ENCODE data around the gene RAB3IL1.

The RAB3IL1 gene

GRCh38 chr11:61890529-61891330, 26.6 kb downstream of the RAB3IL1 start:
- Histone ChIP-seq H3K4me3 (ENCODE audit: low read depth, low read length) (peak overlapping the region; percentile 70), H3K36me3 (replicated peaks) (no peaks in the 10 kb centered on the region), H3K27me3 (replicated peaks) (no peaks in the 10 kb centered on the region), H3K27ac (no peak overlapping the region)
- in situ Hi-C loops (cut with HindIII; ENCODE audit: low pct_ligation_motif_present, low sequenced_read_pairs): no loop called here
- DNase-seq: peak; percentile 57
- TF ChIP-seq CTCF (IDR thresholded peaks at IDR 0.05; ENCODE audit: low read depth, low read length, missing control alignments): peak; percentile 10

- Histone ChIP-seq H3K36me3 (replicated peaks) (no peaks in the 10 kb centered on the region), H3K4me3 (ENCODE audit: low read depth, low read length) (no peak overlapping the region), H3K27me3 (replicated peaks) (no peaks in the 10 kb centered on the region), H3K27ac (no peak overlapping the region)
- DNase-seq: no peak
- in situ Hi-C loops (cut with HindIII; ENCODE audit: low pct_ligation_motif_present, low sequenced_read_pairs): no loop called here
- no peak for TF ChIP-seq CTCF (IDR thresholded peaks at IDR 0.05; ENCODE audit: low read depth, low read length, missing control alignments)
These were observed 27.5 kb downstream of the RAB3IL1 start for GRCh38 chr11:61889831-61890230.

GRCh38 chr11:61888590-61888989, 28.8 kb downstream of the RAB3IL1 start:
- DNase-seq: no peak
- in situ Hi-C loops (cut with HindIII; ENCODE audit: low pct_ligation_motif_present, low sequenced_read_pairs): no loop called here
- no peak for TF ChIP-seq CTCF (IDR thresholded peaks at IDR 0.05; ENCODE audit: low read depth, low read length, missing control alignments)
- H3K27ac ChIP-seq: no peak overlapping the region
- no peaks in the 10 kb centered on the region for H3K36me3 ChIP-seq (replicated peaks)
- no peaks in the 10 kb centered on the region for H3K27me3 ChIP-seq (replicated peaks)
- H3K4me3 ChIP-seq (ENCODE audit: low read depth, low read length): no peak overlapping the region

- DNase-seq: peak; percentile 86
- Histone ChIP-seq H3K27ac (no peak overlapping the region), H3K4me3 (ENCODE audit: low read depth, low read length) (no peak overlapping the region), H3K27me3 (replicated peaks) (no peaks in the 10 kb centered on the region), H3K36me3 (replicated peaks) (no peaks in the 10 kb centered on the region)
- in situ Hi-C loops (cut with HindIII; ENCODE audit: low pct_ligation_motif_present, low sequenced_read_pairs): no loop called here
- TF ChIP-seq CTCF (IDR thresholded peaks at IDR 0.05; ENCODE audit: low read depth, low read length, missing control alignments): no peak
These were observed 29.4 kb downstream of the RAB3IL1 start for GRCh38 chr11:61887839-61888494.

- H3K27ac ChIP-seq: no peak overlapping the region
- no peaks in the 10 kb centered on the region for H3K36me3 ChIP-seq (replicated peaks)
- no peaks in the 10 kb centered on the region for H3K27me3 ChIP-seq (replicated peaks)
- in situ Hi-C loops (cut with HindIII; ENCODE audit: low pct_ligation_motif_present, low sequenced_read_pairs): no loop called here
- no peak for DNase-seq
- no peak overlapping the region for H3K4me3 ChIP-seq (ENCODE audit: low read depth, low read length)
- TF ChIP-seq CTCF (IDR thresholded peaks at IDR 0.05; ENCODE audit: low read depth, low read length, missing control alignments): no peak
These were observed 30.7 kb downstream of the RAB3IL1 start for GRCh38 chr11:61886643-61887042.
